IgD-negative memory B cell (primary cell): ENCODE data around the gene PLCD3. TPM values are rescaled to one million over a fixed set of nuclear protein-coding genes. Genes with fewer than 3 reads are reported as not detected.

Experiments
- H3K27ac Mint-ChIP-seq, 3 donors: one replicate each; pipeline ENCODE4 v1.8.0; 2020 to 2022; ENCODE audit warnings: mild to moderate bottlenecking in 3 of 3, mixed read lengths in 3 of 3, moderate library complexity in 1 of 3
- H3K27me3 Mint-ChIP-seq: one replicate; pipeline ENCODE4 v1.8.0; 2021; ENCODE audit warnings: mixed read lengths
- H3K36me3 Mint-ChIP-seq: one replicate; pipeline ENCODE4 v1.8.0; 2020; ENCODE audit warnings: mild to moderate bottlenecking, mixed read lengths
- H3K4me1 Mint-ChIP-seq, 3 donors: one replicate each; pipeline ENCODE4 v1.8.0; 2020 to 2022; ENCODE audit warnings: mixed read lengths in 3 of 3, mild to moderate bottlenecking in 1 of 3
- H3K4me3 Mint-ChIP-seq, 4 donors: one replicate each; pipeline ENCODE4 v1.8.0; 2020 to 2022; ENCODE audit warnings: mild to moderate bottlenecking in 4 of 4, mixed read lengths in 4 of 4, moderate library complexity in 3 of 4
- H3K9me3 Mint-ChIP-seq, 3 donors: one replicate each; pipeline ENCODE4 v1.8.0; 2020 to 2021; ENCODE audit warnings: mixed read lengths in 3 of 3, mild to moderate bottlenecking in 1 of 3
- polyA plus RNA-seq: library from polyadenylated mRNA; unstranded; fragments of 300-500 nt; fragmentation: Illumina TruSeq; gene quantifications from one replicate; pipeline ENCODE4 v1.2.3, GENCODE V29; 2021

The PLCD3 gene
- polyA plus RNA-seq, 1 donor from 2014 or later, result not detected

- Mint-ChIP-seq H3K4me1 (peaks cover 0 to 5% (median 0%) of the 10 kb centered on the region in 3 donors), H3K36me3 (peaks cover 2% of the 10 kb centered on the region), H3K9me3 (no peaks in the 10 kb centered on the region), H3K27me3 (no peaks in the 10 kb centered on the region), H3K27ac (peak overlapping the region in 1 of 3 donors; percentile 93), H3K4me3 (no peak overlapping the region)
Observed at GRCh38 chr17:45098081-45098868, 34.0 kb downstream of the PLCD3 start.

- Mint-ChIP-seq H3K27ac (no peak overlapping the region), H3K4me3 (no peak overlapping the region), H3K4me1 (peaks cover 0 to 5% (median 0%) of the 10 kb centered on the region in 3 donors), H3K27me3 (no peaks in the 10 kb centered on the region), H3K36me3 (peaks cover 2% of the 10 kb centered on the region), H3K9me3 (no peaks in the 10 kb centered on the region)
Observed at GRCh38 chr17:45096926-45097325, 35.4 kb downstream of the PLCD3 start.

GRCh38 chr17:45096141-45096540 lies 36.2 kb downstream of the PLCD3 start:
- Mint-ChIP-seq H3K4me3 (no peak overlapping the region), H3K27ac (no peak overlapping the region), H3K4me1 (peaks cover 0 to 5% (median 0%) of the 10 kb centered on the region in 3 donors), H3K27me3 (no peaks in the 10 kb centered on the region), H3K36me3 (peaks cover 2% of the 10 kb centered on the region), H3K9me3 (no peaks in the 10 kb centered on the region)

GRCh38 chr17:45093444-45094110 lies 38.7 kb downstream of the PLCD3 start:
- Mint-ChIP-seq H3K36me3 (no peaks in the 10 kb centered on the region), H3K9me3 (no peaks in the 10 kb centered on the region), H3K4me3 (no peak overlapping the region), H3K4me1 (no peaks in the 10 kb centered on the region), H3K27me3 (no peaks in the 10 kb centered on the region), H3K27ac (no peak overlapping the region)

GRCh38 chr17:45092911-45093430 lies 39.3 kb downstream of the PLCD3 start:
- Mint-ChIP-seq H3K9me3 (no peaks in the 10 kb centered on the region), H3K27me3 (no peaks in the 10 kb centered on the region), H3K4me1 (no peaks in the 10 kb centered on the region), H3K27ac (no peak overlapping the region), H3K4me3 (no peak overlapping the region), H3K36me3 (no peaks in the 10 kb centered on the region)

- Mint-ChIP-seq H3K27ac (no peak overlapping the region), H3K27me3 (no peaks in the 10 kb centered on the region), H3K4me3 (no peak overlapping the region), H3K9me3 (no peaks in the 10 kb centered on the region), H3K36me3 (no peaks in the 10 kb centered on the region), H3K4me1 (no peaks in the 10 kb centered on the region)
Observed at GRCh38 chr17:45091778-45092425, 40.4 kb downstream of the PLCD3 start.

GRCh38 chr17:45090711-45091110 lies 41.6 kb downstream of the PLCD3 start:
- H3K4me3 Mint-ChIP-seq, result no peak overlapping the region
- no peaks in the 10 kb centered on the region for H3K36me3 Mint-ChIP-seq
- H3K27ac Mint-ChIP-seq, result no peak overlapping the region
- H3K9me3 Mint-ChIP-seq, result no peaks in the 10 kb centered on the region
- H3K4me1 Mint-ChIP-seq, result no peaks in the 10 kb centered on the region
- no peaks in the 10 kb centered on the region for H3K27me3 Mint-ChIP-seq

GRCh38 chr17:45088741-45089140 lies 43.6 kb downstream of the PLCD3 start:
- H3K4me1 Mint-ChIP-seq, result no peaks in the 10 kb centered on the region
- H3K4me3 Mint-ChIP-seq, result no peak overlapping the region
- H3K9me3 Mint-ChIP-seq, result no peaks in the 10 kb centered on the region
- no peaks in the 10 kb centered on the region for H3K27me3 Mint-ChIP-seq
- no peaks in the 10 kb centered on the region for H3K36me3 Mint-ChIP-seq
- peak overlapping the region in 1 of 3 donors; percentile 31 for H3K27ac Mint-ChIP-seq

- Mint-ChIP-seq H3K4me3 (no peak overlapping the region), H3K36me3 (no peaks in the 10 kb centered on the region), H3K27me3 (no peaks in the 10 kb centered on the region), H3K27ac (peak overlapping the region in 1 of 3 donors; percentile 41), H3K4me1 (no peaks in the 10 kb centered on the region), H3K9me3 (no peaks in the 10 kb centered on the region)
Observed at GRCh38 chr17:45087978-45088377, 44.3 kb downstream of the PLCD3 start.

GRCh38 chr17:45087504-45087975 lies 44.8 kb downstream of the PLCD3 start:
- Mint-ChIP-seq H3K4me3 (no peak overlapping the region), H3K27ac (no peak overlapping the region), H3K4me1 (no peaks in the 10 kb centered on the region), H3K36me3 (no peaks in the 10 kb centered on the region), H3K9me3 (no peaks in the 10 kb centered on the region), H3K27me3 (no peaks in the 10 kb centered on the region)

- no peak overlapping the region for H3K4me3 Mint-ChIP-seq
- H3K27ac Mint-ChIP-seq, result no peak overlapping the region
- no peaks in the 10 kb centered on the region for H3K27me3 Mint-ChIP-seq
- no peaks in the 10 kb centered on the region for H3K9me3 Mint-ChIP-seq
- H3K4me1 Mint-ChIP-seq, result no peaks in the 10 kb centered on the region
- H3K36me3 Mint-ChIP-seq, result no peaks in the 10 kb centered on the region
Observed at GRCh38 chr17:45086865-45087503, 45.3 kb downstream of the PLCD3 start.

GRCh38 chr17:45086391-45086790 lies 45.9 kb downstream of the PLCD3 start:
- H3K9me3 Mint-ChIP-seq, result no peaks in the 10 kb centered on the region
- no peaks in the 10 kb centered on the region for H3K4me1 Mint-ChIP-seq
- no peak overlapping the region for H3K27ac Mint-ChIP-seq
- no peaks in the 10 kb centered on the region for H3K27me3 Mint-ChIP-seq
- H3K36me3 Mint-ChIP-seq, result peaks cover 1% of the 10 kb centered on the region
- no peak overlapping the region for H3K4me3 Mint-ChIP-seq

- Mint-ChIP-seq H3K9me3 (no peaks in the 10 kb centered on the region), H3K27me3 (no peaks in the 10 kb centered on the region), H3K4me3 (peak overlapping the region in 1 of 4 donors; percentile 8), H3K27ac (no peak overlapping the region), H3K4me1 (peaks cover 13 to 17% (median 16%) of the 10 kb centered on the region in 3 donors), H3K36me3 (peaks cover 7% of the 10 kb centered on the region)
Observed at GRCh38 chr17:45081047-45081703, 51.1 kb downstream of the PLCD3 start.

- peaks cover 17 to 18% (median 17%) of the 10 kb centered on the region in 3 donors for H3K4me1 Mint-ChIP-seq
- peaks cover 7% of the 10 kb centered on the region for H3K36me3 Mint-ChIP-seq
- no peaks in the 10 kb centered on the region for H3K27me3 Mint-ChIP-seq
- H3K27ac Mint-ChIP-seq, result peak overlapping the region in 2 of 3 donors; percentile 69 to 93
- H3K9me3 Mint-ChIP-seq, result no peaks in the 10 kb centered on the region
- H3K4me3 Mint-ChIP-seq, result peak overlapping the region in 2 of 4 donors; percentile 55 to 61
Observed at GRCh38 chr17:45077643-45078042, 54.7 kb downstream of the PLCD3 start.
